Heart right ventricle (tissue), 16 donors: Measurements from ENCODE around the gene GALNT18. TPM values are rescaled to one million over a fixed set of nuclear protein-coding genes. Genes with fewer than 3 reads are reported as not detected.

Experiments used
- ATAC-seq, 8 donors: fragments of 200-7000 bp; cut with Tn5 transposase; one replicate each; pipeline ENCODE4 v1.9.1; 2020; ENCODE audit warnings: mild to moderate bottlenecking in 8 of 8, moderate library complexity in 8 of 8, moderate number of reproducible peaks in 1 of 8
- DNase-seq, 2 donors: peaks; one replicate each; pipeline ENCODE4 v3.0.0-alpha.2; 2020
- H3K27ac ChIP-seq, 10 donors: fragments of 200-600 bp; sonication (generic) in 2 of 10; one replicate each; pipeline versions ENCODE4 v1.5.0 to v1.8.0; 2020 to 2022; ENCODE audit warnings: mild to moderate bottlenecking in 3 of 10
- H3K27me3 ChIP-seq, 7 donors: fragments of 200-600 bp; one replicate each; pipeline ENCODE4 v1.8.0; 2021 to 2022; ENCODE audit warnings: mild to moderate bottlenecking in 2 of 7
- H3K36me3 ChIP-seq, 9 donors: fragments of 200-600 bp; sonication (generic) in 1 of 9; one replicate each; pipeline versions ENCODE4 v1.5.0 to v1.8.0; 2020 to 2022; ENCODE audit warnings: mild to moderate bottlenecking in 2 of 9
- H3K4me1 ChIP-seq, 9 donors: fragments of 200-600 bp; sonication (generic) in 1 of 9; one replicate each; pipeline versions ENCODE4 v1.5.0 to v1.8.0; 2020 to 2022; ENCODE audit warnings: mild to moderate bottlenecking in 4 of 9
- H3K4me3 ChIP-seq, 10 donors: fragments of 200-600 bp; sonication (generic) in 2 of 10; one replicate each; pipeline versions ENCODE4 v1.5.0 to v1.8.0; 2020 to 2022; ENCODE audit warnings: mild to moderate bottlenecking in 7 of 10, moderate library complexity in 2 of 10
- H3K9me3 ChIP-seq, 11 donors: fragments of 200-600 bp in 10 of 11; sonication (generic) in 2 of 11; one replicate each; pipeline versions ENCODE4 v1.5.0 to v1.8.0; 2013 to 2022; ENCODE audit warnings: mild to moderate bottlenecking in 2 of 11, control low read depth in 1 of 11, moderate library complexity in 1 of 11
- WGBS, 2 donors: extraction: QIAGEN DNeasy Blood & Tissue Kit; methylation state at CpG; one replicate each; pipeline ENCODE4 v1.1.7; 2013; ENCODE audit warnings: inconsistent platforms in 1 of 2; 5-methylcytosine and 5-hydroxymethylcytosine counted together
- intact Hi-C, 10 donors: fragments of 100-400 bp; cut with DNase I; formaldehyde crosslinking; loops; one replicate each; pipeline versions ENCODE4 v1.11.1 to v1.14.2; 2022
- polyA plus RNA-seq, 2 donors: library from polyadenylated mRNA; stranded (reverse); fragments of 200-250 nt; gene quantifications; one replicate each; pipeline ENCODE4 v1.2.3, GENCODE V29; 2013
- total RNA-seq, 10 donors: library from RNA; stranded (reverse); fragmentation: NEBNext Ultra II Directional in 3 of 10; extraction: Animal tissue kit (Norgen Biotek cat#: 25700) in 3 of 10; gene quantifications; one replicate each; pipeline versions ENCODE4 v1.2.1 to v1.2.4, GENCODE V29; 2021 to 2023
- TF ChIP-seq, protein P1 (sequence below), 9 donors: fragments of 200-600 bp; sonication (generic) in 2 of 9; IDR thresholded peaks; one replicate each; pipeline versions ENCODE4 v1.5.0 to v1.8.0; 2021 to 2022; ENCODE audit warnings: antibody characterized with exemption in 9 of 9, mild to moderate bottlenecking in 5 of 9, moderate library complexity in 1 of 9
- donor health status: Arrhythmogenic right ventricular cardiomyopathy.
- donor health status: ischemic (EF 13 %, LVEDD 7.1; RV severe dilation, severe dysfunction).
- donor health status: healthy with polysubstance abuse.
- donor health status: DM: no; HTN: yes; CAD: no.
- donor health status: DM: no; HTN: no; CAD: no.
- donor health status: ischemic (EF 25% LVEDD 6.9; RV normal size, moderate dysfunction).
- donor health status: ischemic (EF 25% LVEDD 5.7; RV mildly dilated, moderate dysfunction).
- donor health status: healthy.
- donor health status: DM: yes; HTN: yes; CAD: no.
- donor health status: Ischemic cardiomyopathy.
- donor health status: ischemic (EF 35%, LVEDD 5.7; RV mildly dilated, moderate dysfunction).
- donor health status: nonischemic (EF 11% LVEDD 7.7; RV severe dilation, severe dysfunction).
- donor health status: DM: yes; HTN: yes; CAD: no.
- donor health status: PGD.
- donor health status: ischemic (EF 29% LVEDD 5.4; RV normal size, mild dysfunction).
- donor health status: nonischemic (EF 23%, LVEDD 6.1; RV moderate dilation, normal function).

Gene GALNT18
- total and polyA plus RNA-seq, 12 donors, result 7.0 to 29.0 (median 15.6) TPM

GRCh38 chr11:11533751-11534150, 88.1 kb downstream of the GALNT18 start:
- Histone ChIP-seq H3K27ac (peak overlapping the region in 5 of 10 donors; percentile 30 to 95 (median 87)), H3K4me3 (no peak overlapping the region), H3K36me3 (no peaks in the 10 kb centered on the region), H3K9me3 (no peaks in the 10 kb centered on the region), H3K4me1 (peaks cover 33 to 91% (median 81%) of the 10 kb centered on the region in 9 donors), H3K27me3 (no peaks in the 10 kb centered on the region)
- intact Hi-C loops, result loop anchor here in 6 of 10 donors (2.0 to 10.0 kb wide), 6 partner anchors 81 to 129 kb away; no protein-coding TSS in a partner anchor
- no peak for ATAC-seq
- no peak for DNase-seq
- TF ChIP-seq, protein P1, sequence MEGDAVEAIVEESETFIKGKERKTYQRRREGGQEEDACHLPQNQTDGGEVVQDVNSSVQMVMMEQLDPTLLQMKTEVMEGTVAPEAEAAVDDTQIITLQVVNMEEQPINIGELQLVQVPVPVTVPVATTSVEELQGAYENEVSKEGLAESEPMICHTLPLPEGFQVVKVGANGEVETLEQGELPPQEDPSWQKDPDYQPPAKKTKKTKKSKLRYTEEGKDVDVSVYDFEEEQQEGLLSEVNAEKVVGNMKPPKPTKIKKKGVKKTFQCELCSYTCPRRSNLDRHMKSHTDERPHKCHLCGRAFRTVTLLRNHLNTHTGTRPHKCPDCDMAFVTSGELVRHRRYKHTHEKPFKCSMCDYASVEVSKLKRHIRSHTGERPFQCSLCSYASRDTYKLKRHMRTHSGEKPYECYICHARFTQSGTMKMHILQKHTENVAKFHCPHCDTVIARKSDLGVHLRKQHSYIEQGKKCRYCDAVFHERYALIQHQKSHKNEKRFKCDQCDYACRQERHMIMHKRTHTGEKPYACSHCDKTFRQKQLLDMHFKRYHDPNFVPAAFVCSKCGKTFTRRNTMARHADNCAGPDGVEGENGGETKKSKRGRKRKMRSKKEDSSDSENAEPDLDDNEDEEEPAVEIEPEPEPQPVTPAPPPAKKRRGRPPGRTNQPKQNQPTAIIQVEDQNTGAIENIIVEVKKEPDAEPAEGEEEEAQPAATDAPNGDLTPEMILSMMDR (IDR thresholded peaks at IDR 0.05), result no peak
- 54 to 74% methylated on average over 7 of the region's 7 CpGs for WGBS, 2 donors

GRCh38 chr11:11533057-11533456, 88.7 kb downstream of the GALNT18 start:
- 72 to 89% methylated on average over 2 of the region's 2 CpGs for WGBS, 2 donors
- Histone ChIP-seq H3K9me3 (no peaks in the 10 kb centered on the region), H3K36me3 (no peaks in the 10 kb centered on the region), H3K27me3 (no peaks in the 10 kb centered on the region), H3K4me3 (no peak overlapping the region), H3K27ac (peak overlapping the region in 6 of 10 donors; percentile 30 to 95 (median 82)), H3K4me1 (peaks cover 26 to 87% (median 74%) of the 10 kb centered on the region in 9 donors)
- intact Hi-C loops, result loop anchor here in 6 of 10 donors (5.0 to 10.0 kb wide), 4 partner anchors 82 to 128 kb away; no protein-coding TSS in a partner anchor
- ATAC-seq, result peak in 2 of 8 donors; percentile 4 to 18
- DNase-seq, result no peak
- TF ChIP-seq, protein P1 (IDR thresholded peaks at IDR 0.05), result no peak

DNA sequence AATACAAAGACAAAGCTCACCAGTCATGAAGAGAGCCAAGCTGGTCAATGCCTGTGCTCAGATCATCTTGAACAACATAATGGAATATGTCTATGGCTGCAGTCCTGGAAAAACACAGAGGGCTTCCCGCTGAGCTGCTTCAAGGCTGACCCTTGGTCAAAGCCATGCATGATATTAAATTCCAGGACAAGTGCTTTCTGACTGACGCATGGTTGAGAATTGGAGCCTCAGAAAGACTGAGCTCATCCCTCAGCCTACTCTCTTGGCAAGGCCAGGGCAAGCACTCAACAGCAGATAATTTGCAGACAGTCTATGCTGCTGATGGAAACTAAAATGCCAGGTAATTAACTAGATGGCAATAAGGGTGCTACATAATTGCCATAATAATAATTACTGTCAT, 89.2 kb downstream of the GALNT18 start:
- ATAC-seq, result peak in 6 of 8 donors; percentile 20 to 63 (median 48)
- Histone ChIP-seq H3K4me3 (no peak overlapping the region), H3K27ac (peak overlapping the region in 6 of 10 donors; percentile 30 to 95 (median 82)), H3K4me1 (peaks cover 23 to 87% (median 69%) of the 10 kb centered on the region in 9 donors), H3K36me3 (no peaks in the 10 kb centered on the region), H3K9me3 (no peaks in the 10 kb centered on the region), H3K27me3 (no peaks in the 10 kb centered on the region)
- intact Hi-C loops, result loop anchor here in 6 of 10 donors (5.0 to 10.0 kb wide), 4 partner anchors 82 to 128 kb away; no protein-coding TSS in a partner anchor
- WGBS, 2 donors, result 43 to 59% methylated on average over 2 of the region's 2 CpGs
- DNase-seq, result peak in 1 of 2 donors; percentile 47
- TF ChIP-seq, protein P1 (IDR thresholded peaks at IDR 0.05), result no peak

DNA sequence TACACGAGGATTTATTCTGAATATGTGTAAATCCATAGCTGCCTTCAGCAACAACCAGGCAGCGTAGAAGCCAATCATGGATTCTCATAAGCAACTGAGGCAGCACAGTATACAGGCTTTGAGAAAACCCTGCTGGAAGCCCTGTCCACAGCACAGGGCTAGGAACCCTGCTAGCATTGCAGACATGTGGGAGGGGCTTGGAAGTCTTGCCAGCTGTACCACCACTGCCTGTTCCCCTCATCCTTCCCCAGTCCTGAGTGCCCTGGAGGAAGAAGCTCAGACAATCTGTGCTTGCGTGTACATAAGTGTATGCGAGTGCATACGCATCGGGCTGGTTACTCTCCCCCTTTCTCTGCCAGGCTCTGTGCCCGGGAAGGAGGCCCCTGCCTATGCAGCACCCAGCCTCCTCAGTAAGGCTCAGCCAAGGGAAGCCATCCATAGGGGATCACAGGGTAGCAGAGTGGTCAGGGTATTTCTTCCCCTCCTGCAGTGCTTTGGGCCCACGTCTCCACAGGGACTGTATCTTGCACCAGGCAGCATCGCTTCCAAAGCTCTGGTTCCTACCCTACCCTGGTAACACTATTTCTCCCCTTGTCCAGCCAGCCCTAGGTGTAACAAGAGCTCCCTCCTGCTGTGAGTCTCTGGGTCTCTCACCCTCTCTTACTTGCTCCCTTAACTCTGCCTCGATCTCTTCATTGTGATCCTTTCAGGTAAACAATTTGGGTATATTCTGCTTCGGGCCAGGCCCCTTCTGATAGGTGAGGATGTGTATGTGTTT, 90.5 kb downstream of the GALNT18 start:
- H3K27me3 ChIP-seq, result no peaks in the 10 kb centered on the region
- TF ChIP-seq, protein P1 (IDR thresholded peaks at IDR 0.05), result peak in 2 of 9 donors; percentile 29 to 32
- peaks cover 18 to 87% (median 62%) of the 10 kb centered on the region in 9 donors for H3K4me1 ChIP-seq
- peak in 7 of 8 donors; percentile 10 to 51 (median 25) for ATAC-seq
- intact Hi-C loops, result loop anchor here in 6 of 10 donors (5.0 to 10.0 kb wide), 4 partner anchors 83 to 127 kb away; no protein-coding TSS in a partner anchor
- no peaks in the 10 kb centered on the region for H3K36me3 ChIP-seq
- WGBS, 2 donors, result 84 to 86% methylated on average over 11 of the region's 11 CpGs
- no peak for DNase-seq
- H3K9me3 ChIP-seq, result no peaks in the 10 kb centered on the region
- H3K4me3 ChIP-seq, result no peak overlapping the region
- peak overlapping the region in 4 of 10 donors; percentile 7 to 95 (median 82) for H3K27ac ChIP-seq
